Keratinocyte (primary cell): ENCODE results near the gene PNPLA2. TPM values are rescaled to one million over a fixed set of nuclear protein-coding genes. Genes with fewer than 3 reads are reported as not detected.

Experiments used
- DNase-seq: peaks from one replicate; pipeline ENCODE4 v3.0.0-alpha.2; 2011; ENCODE audit warnings: low read depth, missing footprints, low spot score
- FAIRE-seq: peaks from 2 replicates; lab custom pipeline; 2011; peaks lifted over from hg19 to GRCh38; lab: Jason Lieb, UNC
- H2AFZ ChIP-seq: 2 replicates; pipeline ENCODE4 v1.6.0; 2012; ENCODE audit warnings: low read length, control low read depth, inconsistent platforms; ENCODE audit not compliant: control insufficient read depth
- H3K27ac ChIP-seq: 2 replicates; pipeline ENCODE4 v1.5.1; 2011; ENCODE audit warnings: low read length; ENCODE audit not compliant: control insufficient read depth, insufficient read depth
- H3K27me3 ChIP-seq: 3 replicates; pipeline ENCODE4 v1.6.0; 2011; ENCODE audit warnings: low read length; ENCODE audit not compliant: control insufficient read depth, insufficient read depth; ENCODE audit errors: extremely low read depth
- H3K36me3 ChIP-seq, 2 experiments: 2 replicates in 1 of 2; 3 replicates in 1 of 2; pipeline ENCODE4 v1.5.1; 2011; ENCODE audit warnings: low read length in 2 of 2, mild to moderate bottlenecking in 1 of 2; ENCODE audit not compliant: control insufficient read depth in 2 of 2, insufficient read depth in 2 of 2; ENCODE audit errors: extremely low read depth in 1 of 2
- H3K4me1 ChIP-seq: 3 replicates; pipeline ENCODE4 v1.5.1; 2011; ENCODE audit warnings: low read length; ENCODE audit not compliant: control insufficient read depth, insufficient read depth; ENCODE audit errors: extremely low read depth
- H3K4me2 ChIP-seq: 3 replicates; pipeline ENCODE4 v1.6.0; 2011; ENCODE audit warnings: low read depth, low read length; ENCODE audit not compliant: control insufficient read depth, insufficient read depth; ENCODE audit errors: extremely low read depth
- H3K4me3 ChIP-seq, 3 experiments: fragments of 200-600 bp in 1 of 3; sonication (generic) in 1 of 3; 2 replicates in 2 of 3; 3 replicates in 1 of 3; pipeline ENCODE4 v1.5.1; 2011 to 2016; ENCODE audit warnings: low read length in 3 of 3, mild to moderate bottlenecking in 3 of 3, control low read depth in 2 of 3, inconsistent platforms in 1 of 3, low read depth in 1 of 3, mixed read lengths in 1 of 3, mixed run types in 1 of 3, moderate library complexity in 1 of 3; ENCODE audit not compliant: control insufficient read depth in 2 of 3, insufficient read depth in 2 of 3; ENCODE audit errors: extremely low read depth in 1 of 3
- H3K79me2 ChIP-seq: 2 replicates; pipeline ENCODE4 v1.6.0; 2012; ENCODE audit warnings: low read length; ENCODE audit not compliant: control insufficient read depth, insufficient read depth
- H3K9ac ChIP-seq: 3 replicates; pipeline ENCODE4 v1.6.0; 2011; ENCODE audit warnings: low read length; ENCODE audit not compliant: control insufficient read depth, insufficient read depth; ENCODE audit errors: extremely low read depth
- H3K9me1 ChIP-seq: 3 replicates; pipeline ENCODE4 v1.6.0; 2011; ENCODE audit warnings: low read length; ENCODE audit not compliant: control insufficient read depth, insufficient read depth; ENCODE audit errors: extremely low read depth
- H3K9me3 ChIP-seq: 2 replicates; pipeline ENCODE4 v1.5.1; 2012; ENCODE audit warnings: low read depth, low read length; ENCODE audit not compliant: control insufficient read depth
- H4K20me1 ChIP-seq: 3 replicates; pipeline ENCODE4 v1.6.0; 2011; ENCODE audit warnings: low read length; ENCODE audit not compliant: control insufficient read depth, insufficient read depth; ENCODE audit errors: extremely low read depth
- EZH2 ChIP-seq: IDR thresholded peaks from one replicate; pipeline ENCODE4 v1.6.1; 2012; ENCODE audit warnings: inconsistent platforms, mild to moderate bottlenecking, low read length, moderate library complexity
- dilution Hi-C: fragments of 300-500 bp; cut with MboI; formaldehyde crosslinking; loops from one replicate; pipeline ENCODE4 v1.7.0; 2020; ENCODE audit warnings: low sequenced_read_pairs; ENCODE audit not compliant: extremely low pct_ligation_motif_present
- polyA plus RNA-seq, 5 experiments: library from polyadenylated mRNA; depleted of rRNA in 3 of 5; stranded (reverse) in 3 of 5; stranded (forward) in 1 of 5; unstranded in 1 of 5; fragments of >200 nt; gene quantifications; 1 replicate in 1 of 5; 2 replicates in 3 of 5; 3 replicates in 1 of 5; pipeline versions ENCODE4 v1.2.1 to v1.2.3, GENCODE V29; 2011 to 2012; ENCODE audit warnings: missing spikeins in 2 of 5, low read depth in 1 of 5, low replicate concordance in 1 of 5
- TF ChIP-seq, protein P1 (sequence below), 3 experiments: IDR thresholded peaks in 1 of 3; conservative IDR thresholded peaks in 1 of 3; optimal IDR thresholded peaks in 1 of 3; 2 replicates in 2 of 3; 3 replicates in 1 of 3; pipeline versions ENCODE3 to v1.5.1; 2011; ENCODE audit warnings: low read length in 3 of 3, mild to moderate bottlenecking in 3 of 3, moderate library complexity in 2 of 3, control low read depth in 1 of 3, inconsistent platforms in 1 of 3; ENCODE audit not compliant: insufficient read depth in 2 of 3; ENCODE audit errors: extremely low read depth in 1 of 3

The PNPLA2 gene
- polyA plus RNA-seq, 1 donor (not counting 4 experiments of a cell fraction or from before 2014, with no cell fraction given): 5.3 TPM

DNA sequence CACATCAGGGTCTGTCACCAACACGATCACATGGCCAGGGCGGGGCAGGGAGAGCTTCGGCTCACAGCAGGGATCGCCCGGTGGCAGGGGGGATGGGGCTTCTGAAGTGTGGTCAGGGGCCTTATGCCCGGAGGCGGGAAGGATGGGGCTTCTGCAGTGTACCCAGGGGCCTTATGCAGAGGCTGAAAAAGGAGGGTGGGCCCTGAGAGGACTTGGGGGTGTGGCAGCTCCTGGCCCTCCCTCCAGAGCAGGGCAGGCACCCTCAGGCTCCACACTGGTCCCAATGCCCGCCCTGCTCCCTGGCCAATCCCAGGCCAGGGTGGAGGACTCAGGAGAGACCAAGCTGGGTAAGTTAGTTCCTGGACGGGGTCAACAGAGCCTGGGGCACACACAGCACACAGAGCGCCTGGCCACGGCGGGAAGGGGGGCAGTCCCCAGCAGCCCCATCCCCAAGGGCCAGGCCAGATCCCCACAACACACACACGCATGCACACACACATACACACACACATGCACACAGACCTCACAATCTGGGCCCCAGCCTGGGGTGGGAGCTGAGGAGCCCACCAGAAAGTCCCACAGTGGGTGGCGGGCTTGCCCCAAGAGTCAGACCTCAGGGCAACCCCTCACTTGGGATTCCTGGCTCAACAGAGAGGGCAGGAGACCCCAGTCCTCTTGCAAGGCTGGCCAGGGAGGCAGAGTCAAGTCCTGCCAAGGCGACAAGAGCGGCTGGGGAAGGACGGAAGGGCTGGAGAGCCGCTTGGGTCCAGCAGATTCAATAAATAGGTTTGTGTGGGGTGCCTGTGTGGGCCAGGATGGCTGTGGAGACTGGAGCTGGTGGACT lies 27.8 kb upstream of the PNPLA2 start:
- dilution Hi-C loops: no loop called here
- Histone ChIP-seq H3K27me3 (peaks cover 8% of the 10 kb centered on the region), H3K4me1 (peaks cover 3% of the 10 kb centered on the region), H3K27ac (no peak overlapping the region), H3K4me2 (no peak overlapping the region), H4K20me1 (no peaks in the 10 kb centered on the region), H3K79me2 (no peaks in the 10 kb centered on the region), H3K36me3 (peaks cover 8 to 11% of the 10 kb centered on the region in 2 experiments), H3K4me3 (no peak overlapping the region), H3K9me1 (no peaks in the 10 kb centered on the region), H3K9me3 (no peaks in the 10 kb centered on the region), H3K9ac (no peak overlapping the region), H2AFZ (no peak overlapping the region)
- DNase-seq (no peak), FAIRE-seq (no peak)
- TF ChIP-seq EZH2: no peak
- TF ChIP-seq, protein P1, sequence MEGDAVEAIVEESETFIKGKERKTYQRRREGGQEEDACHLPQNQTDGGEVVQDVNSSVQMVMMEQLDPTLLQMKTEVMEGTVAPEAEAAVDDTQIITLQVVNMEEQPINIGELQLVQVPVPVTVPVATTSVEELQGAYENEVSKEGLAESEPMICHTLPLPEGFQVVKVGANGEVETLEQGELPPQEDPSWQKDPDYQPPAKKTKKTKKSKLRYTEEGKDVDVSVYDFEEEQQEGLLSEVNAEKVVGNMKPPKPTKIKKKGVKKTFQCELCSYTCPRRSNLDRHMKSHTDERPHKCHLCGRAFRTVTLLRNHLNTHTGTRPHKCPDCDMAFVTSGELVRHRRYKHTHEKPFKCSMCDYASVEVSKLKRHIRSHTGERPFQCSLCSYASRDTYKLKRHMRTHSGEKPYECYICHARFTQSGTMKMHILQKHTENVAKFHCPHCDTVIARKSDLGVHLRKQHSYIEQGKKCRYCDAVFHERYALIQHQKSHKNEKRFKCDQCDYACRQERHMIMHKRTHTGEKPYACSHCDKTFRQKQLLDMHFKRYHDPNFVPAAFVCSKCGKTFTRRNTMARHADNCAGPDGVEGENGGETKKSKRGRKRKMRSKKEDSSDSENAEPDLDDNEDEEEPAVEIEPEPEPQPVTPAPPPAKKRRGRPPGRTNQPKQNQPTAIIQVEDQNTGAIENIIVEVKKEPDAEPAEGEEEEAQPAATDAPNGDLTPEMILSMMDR (optimal IDR thresholded peaks at IDR 0.05 in 1 of 3, IDR thresholded peaks at IDR 0.05 in 1 of 3, conservative IDR thresholded peaks at IDR 0.05 in 1 of 3; ENCODE audit: extremely low read depth in 1 of 3, insufficient read depth in 2 of 3, low read length in 3 of 3): no peak

DNA sequence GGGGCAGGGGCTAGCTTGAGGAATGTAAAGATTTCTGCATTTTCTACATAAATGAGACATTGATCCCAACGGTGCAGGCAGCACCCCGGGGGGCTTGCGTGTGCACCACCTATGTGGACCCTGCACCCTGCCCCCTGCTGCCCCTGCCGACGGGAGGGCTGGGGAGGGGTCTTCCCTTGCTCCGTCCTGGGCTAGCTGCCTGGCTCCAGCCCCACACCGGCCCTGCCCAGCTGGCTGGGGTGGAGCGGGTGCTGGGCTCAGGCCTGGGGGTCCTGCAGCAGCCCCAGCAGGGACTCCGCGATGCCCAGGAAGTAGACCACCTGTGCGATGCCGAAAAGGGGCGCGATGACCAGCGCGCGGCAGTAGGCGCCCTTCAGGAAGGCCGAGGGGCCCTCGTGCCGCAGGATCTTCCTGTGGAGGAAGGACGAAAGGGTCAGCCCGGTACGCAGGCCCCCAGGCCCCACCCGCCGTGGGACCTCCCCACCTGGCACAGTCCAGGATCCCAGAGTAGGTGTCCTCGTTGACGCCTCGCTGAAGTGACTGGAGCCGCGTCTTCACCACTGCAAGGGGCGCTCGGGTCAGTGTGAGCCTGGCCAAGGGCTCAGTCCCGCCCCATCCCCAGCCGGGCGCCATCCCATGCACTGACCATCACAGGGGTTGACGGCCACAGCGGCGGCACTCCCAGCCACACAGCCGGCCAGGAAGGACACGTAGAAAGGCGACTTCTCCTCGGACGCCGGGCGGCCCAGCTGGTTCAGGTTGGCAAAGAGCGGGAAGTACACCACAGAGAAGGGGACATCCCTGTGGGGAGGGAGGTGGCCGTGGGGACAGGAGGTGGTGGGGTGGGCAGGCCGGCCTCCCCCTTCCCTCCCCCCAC lies 26.8 kb upstream of the PNPLA2 start:
- Histone ChIP-seq H3K4me2 (no peak overlapping the region), H3K27me3 (peaks cover 8% of the 10 kb centered on the region), H3K36me3 (peaks cover 8 to 11% of the 10 kb centered on the region in 2 experiments), H3K79me2 (no peaks in the 10 kb centered on the region), H2AFZ (no peak overlapping the region), H4K20me1 (no peaks in the 10 kb centered on the region), H3K4me3 (no peak overlapping the region), H3K4me1 (peaks cover 10% of the 10 kb centered on the region), H3K9ac (no peak overlapping the region), H3K9me3 (no peaks in the 10 kb centered on the region), H3K27ac (no peak overlapping the region), H3K9me1 (no peaks in the 10 kb centered on the region)
- dilution Hi-C loops: no loop called here
- TF ChIP-seq, protein P1 (optimal IDR thresholded peaks at IDR 0.05 in 1 of 3, IDR thresholded peaks at IDR 0.05 in 1 of 3, conservative IDR thresholded peaks at IDR 0.05 in 1 of 3; ENCODE audit: extremely low read depth in 1 of 3, insufficient read depth in 2 of 3, low read length in 3 of 3): no peak
- TF ChIP-seq EZH2: no peak
- FAIRE-seq: no peak
- DNase-seq: no peak
